Loucy (cell line): Measurements from ENCODE around the gene SNX4.

Experiments
- CTCF ChIP-seq: fragments of 200-600 bp; sonication (generic); conservative IDR thresholded peaks from 2 replicates; pipeline ENCODE4 v1.5.1; 2014; ENCODE audit warnings: mild to moderate bottlenecking, antibody characterized with exemption, low read length
- EZH2phosphoT487 ChIP-seq: fragments of 200-600 bp; IDR thresholded peaks from 2 replicates; pipeline ENCODE4 v1.6.1; 2018; ENCODE audit warnings: antibody characterized with exemption, mild to moderate bottlenecking, moderate library complexity, borderline replicate concordance

- no peak for TF ChIP-seq CTCF
- no peak for TF ChIP-seq EZH2phosphoT487
These were observed 118.6 kb downstream of the SNX4 start for GRCh38 chr3:125401402-125401801.
